GM21737 (cell line): ENCODE measurements around the gene LAT.
"Not testable (repeated sequence)": the region's sequence is repeated elsewhere in the genome, so short reads cannot be mapped to it uniquely, and the experiment has no call there.

Experiments
- ATAC-seq: cut with Tn5 transposase; IDR thresholded peaks from one replicate; pipeline ENCODE4 v1.9.1; 2021; ENCODE audit warnings: mild to moderate bottlenecking, moderate library complexity; ENCODE audit not compliant: unreplicated experiment

LAT gene

GRCh38 chr16:28984619-28985135, at the start of gene LAT:
LAT (plus strand) TSS chr16:28985052; CDS start chr16:28985418, 366 bp downstream.
- ATAC-seq = peak; percentile 55

GRCh38 chr16:28935346-28935745, 49.5 kb upstream of the LAT start:
- ATAC-seq = no peak

DNA sequence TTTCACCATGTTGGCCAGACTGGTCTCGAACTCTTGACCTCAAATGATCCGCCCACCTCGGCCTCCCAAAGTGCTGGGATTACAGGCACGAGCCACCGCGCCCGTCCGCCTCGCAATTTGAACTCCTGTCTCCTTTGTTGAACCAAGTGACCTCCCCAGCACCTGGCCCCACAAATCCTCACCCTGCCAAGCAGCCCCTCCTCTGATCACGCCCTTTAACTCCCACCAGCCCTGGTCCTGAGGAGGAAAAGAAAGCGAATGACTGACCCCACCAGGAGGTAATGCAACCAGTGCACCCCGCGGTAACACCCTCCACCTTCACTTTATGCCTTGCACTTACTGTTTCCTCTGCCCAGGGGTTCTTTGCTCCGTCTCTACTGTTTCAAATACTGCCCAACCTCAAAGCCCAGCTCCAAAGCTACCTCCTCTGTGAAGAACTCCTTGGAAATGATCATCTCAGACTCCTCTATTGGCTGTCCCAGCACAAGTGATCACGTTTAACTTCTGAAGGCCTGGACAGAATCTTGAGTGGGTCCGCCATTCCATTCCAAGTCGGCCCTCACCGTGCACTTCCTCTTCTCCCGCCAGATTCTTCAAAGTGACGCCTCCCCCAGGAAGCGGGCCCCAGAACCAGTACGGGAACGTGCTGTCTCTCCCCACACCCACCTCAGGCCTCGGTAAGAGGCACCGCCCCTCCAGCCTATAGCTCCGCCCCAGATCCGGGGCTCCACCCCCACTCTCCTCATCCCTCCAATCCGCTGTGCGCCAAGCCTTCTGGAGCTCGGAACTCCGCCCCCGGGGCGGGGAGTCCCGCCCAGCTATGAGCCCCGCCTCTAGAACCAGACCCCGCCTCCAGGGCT, 48.7 kb upstream of the LAT start:
- ATAC-seq = peak; percentile 70

- ATAC-seq = no peak
These were observed 48.1 kb upstream of the LAT start for GRCh38 chr16:28936784-28937155.

- ATAC-seq = no peak
These were observed 47.5 kb upstream of the LAT start for GRCh38 chr16:28937222-28937876.

DNA sequence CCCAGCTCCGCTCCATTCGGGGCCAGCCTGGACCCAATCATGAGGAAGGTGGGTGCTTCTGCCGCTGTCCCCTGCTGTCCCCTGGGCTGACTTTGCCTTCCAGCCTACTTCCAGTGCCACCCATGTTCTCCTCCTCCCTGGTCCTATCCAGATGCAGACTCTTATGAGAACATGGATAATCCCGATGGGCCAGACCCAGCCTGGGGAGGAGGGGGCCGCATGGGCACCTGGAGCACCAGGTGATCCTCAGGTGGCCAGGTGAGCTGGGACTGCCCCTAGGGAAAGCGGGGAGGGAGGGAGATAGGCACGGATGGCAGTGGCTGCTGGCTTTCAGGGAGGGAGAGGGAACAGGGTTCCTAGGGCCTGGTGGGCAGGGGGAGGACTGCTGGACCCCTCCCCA, 46.1 kb upstream of the LAT start:
- no peak for ATAC-seq

- ATAC-seq = not testable (repeated sequence)
These were observed 45.0 kb upstream of the LAT start for GRCh38 chr16:28939825-28940224.

GRCh38 chr16:28943281-28943680, 41.6 kb upstream of the LAT start:
- ATAC-seq = no peak

GRCh38 chr16:28946681-28947080, 38.2 kb upstream of the LAT start:
- ATAC-seq = no peak

- ATAC-seq = peak; percentile 89
These were observed 34.0 kb upstream of the LAT start, which contains the start of gene NFATC2IP for GRCh38 chr16:28950648-28951409. NFATC2IP (plus strand) TSS chr16:28950937; CDS start chr16:28951012, 75 bp downstream.

- no peak for ATAC-seq
These were observed 33.4 kb upstream of the LAT start for GRCh38 chr16:28951410-28951943.

DNA sequence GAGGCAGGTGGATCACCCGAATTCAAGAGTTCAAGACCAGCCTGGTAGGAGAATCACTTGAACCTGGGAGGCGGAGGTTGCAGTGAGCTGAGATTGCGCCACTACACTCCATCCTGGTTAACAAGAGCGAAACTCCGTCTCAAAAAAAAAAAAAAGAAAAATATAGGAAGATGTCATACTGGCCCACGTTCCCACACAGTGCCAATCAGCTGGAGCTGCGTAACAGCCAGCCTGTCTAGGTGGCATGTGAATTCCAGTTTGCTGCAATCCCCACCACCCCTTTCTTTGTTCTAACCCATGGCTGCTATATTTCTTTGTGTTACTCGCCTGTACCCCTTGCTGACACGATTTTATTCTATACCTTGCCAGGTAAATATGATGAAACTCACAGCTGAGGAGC, 26.6 kb upstream of the LAT start:
- no peak for ATAC-seq

DNA sequence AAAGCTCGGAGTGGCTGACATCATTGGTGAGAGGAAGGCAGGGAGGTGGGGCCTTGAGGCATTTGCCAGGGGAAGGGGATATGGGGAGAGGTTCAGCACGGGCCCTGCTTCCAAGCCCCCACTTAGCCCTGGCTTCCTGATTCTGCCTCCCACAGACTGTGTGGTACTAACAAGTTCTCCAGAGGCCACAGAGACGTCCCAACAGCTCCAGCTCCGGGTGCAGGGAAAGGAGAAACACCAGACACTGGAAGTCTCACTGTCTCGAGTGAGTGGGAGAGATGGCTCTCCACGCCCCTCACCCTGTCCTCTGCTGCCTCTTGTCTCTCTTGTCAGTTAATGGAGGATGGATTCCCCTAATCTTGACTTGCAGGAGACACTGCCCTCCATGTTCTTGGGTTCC, 26.0 kb upstream of the LAT start:
- no peak for ATAC-seq

GRCh38 chr16:28964072-28964471, 20.8 kb upstream of the LAT start:
- no peak for ATAC-seq

DNA sequence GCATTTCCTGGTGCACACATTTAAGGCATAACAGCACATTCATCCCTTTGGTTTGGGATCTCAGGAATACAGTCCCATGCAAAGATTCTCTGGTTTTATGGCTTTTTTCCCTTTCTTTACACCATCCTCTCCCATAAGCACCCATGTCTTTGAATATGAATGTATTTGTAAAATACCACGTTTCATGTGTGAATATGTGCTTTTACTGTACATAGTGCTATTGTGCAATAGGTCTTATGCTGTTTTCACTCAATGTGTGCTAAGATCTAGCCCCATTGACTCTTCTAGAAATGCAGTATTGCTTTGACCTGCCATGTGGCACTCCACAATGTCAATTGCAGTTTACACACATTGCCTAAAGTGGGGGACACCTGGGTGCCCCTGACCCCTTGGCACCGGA, 20.4 kb upstream of the LAT start:
- no peak for ATAC-seq

GRCh38 chr16:28967156-28967555, 17.7 kb upstream of the LAT start:
- ATAC-seq = no peak

GRCh38 chr16:28969696-28970095, 15.2 kb upstream of the LAT start:
- ATAC-seq = not testable (repeated sequence)

DNA sequence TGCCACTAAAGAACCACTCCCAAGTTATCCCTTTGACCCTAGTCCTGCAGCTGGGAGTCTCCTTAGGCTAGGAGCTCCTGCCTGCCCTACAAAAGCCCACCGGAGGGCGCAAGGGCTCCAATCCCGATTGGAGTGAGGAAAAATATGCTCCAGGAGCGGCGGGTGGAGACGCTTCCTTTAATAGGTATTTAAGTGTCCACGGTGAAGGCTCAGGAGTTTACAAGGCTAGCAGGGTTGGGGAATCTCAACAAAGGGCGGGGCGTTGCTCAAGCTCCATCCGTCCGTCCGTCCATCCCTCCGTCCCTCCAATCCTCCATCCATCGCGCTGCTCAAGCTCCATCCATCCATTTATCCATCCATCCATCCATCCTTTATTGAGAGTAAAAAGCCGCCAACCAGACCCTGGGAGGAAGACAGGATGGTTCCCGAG, 10.8 kb upstream of the LAT start:
- ATAC-seq = peak; percentile 6

DNA sequence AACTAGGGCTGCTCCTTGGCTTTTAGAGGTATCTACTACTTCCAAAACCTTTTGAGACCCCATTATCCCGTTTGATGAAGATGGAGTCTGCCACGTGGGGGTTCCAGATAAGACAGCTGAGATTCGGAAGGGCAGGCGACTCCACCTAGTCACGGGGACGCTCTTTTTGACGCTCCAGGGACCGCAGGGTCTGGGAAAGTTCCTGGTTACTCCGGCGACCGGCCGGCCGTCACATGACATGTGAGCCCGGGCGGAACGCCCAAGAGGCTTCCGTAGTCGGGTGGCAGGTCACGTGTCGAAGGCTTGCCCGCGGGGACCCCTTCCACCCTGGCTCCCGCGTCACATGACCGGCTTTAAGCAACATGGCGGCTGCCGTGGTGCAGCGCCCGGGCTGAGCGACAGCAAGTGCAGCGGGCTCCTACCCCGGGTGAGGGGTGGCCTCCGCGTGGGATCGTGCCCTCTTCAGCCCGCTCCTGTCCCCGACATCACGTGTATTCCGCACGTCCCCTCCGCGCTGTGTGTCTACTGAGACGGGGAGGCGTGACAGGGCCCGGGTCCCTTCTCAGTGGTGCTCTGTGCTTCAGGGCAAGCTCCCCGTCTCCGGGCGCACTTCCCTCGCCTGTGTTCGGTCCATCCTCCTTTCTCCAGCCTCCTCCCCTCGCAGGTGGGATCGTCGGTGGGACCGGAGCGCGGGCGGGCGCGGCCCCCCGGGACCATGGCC, 10.3 kb upstream of the LAT start, which contains the start of gene SPNS1:
SPNS1 (plus strand) TSS at position 342 of the 721 bp plus-strand sequence; CDS start at position 716, 374 bp downstream.
- peak; percentile 77 for ATAC-seq

GRCh38 chr16:28975158-28975599, 9.7 kb upstream of the LAT start:
- peak; percentile 14 for ATAC-seq
